HepG2 (cell line): ENCODE results near the gene STX1B. TPM values are rescaled to one million over a fixed set of nuclear protein-coding genes. Genes with fewer than 3 reads are reported as not detected.

Source experiments
- AHR ChIP-seq: IDR thresholded peaks from 2 replicates; pipeline ENCODE4 v1.6.1; 2018; ENCODE audit warnings: missing genetic modification reagents, missing compliant biosample characterization
- ATF6 ChIP-seq: sonication (generic); formaldehyde crosslinking; conservative IDR thresholded peaks from 2 replicates; pipeline ENCODE4 v1.4.0; 2020; ENCODE audit warnings: missing genetic modification reagents
- CREM ChIP-seq, 2 experiments: sonication (generic) in 1 of 2; formaldehyde crosslinking in 1 of 2; IDR thresholded peaks; 2 replicates each; pipeline versions ENCODE4 v1.4.0 to v1.6.1; 2016 to 2020; ENCODE audit warnings: antibody characterized with exemption in 1 of 2, mild to moderate bottlenecking in 1 of 2, missing genetic modification reagents in 1 of 2
- FLYWCH1 ChIP-seq: sonication (generic); formaldehyde crosslinking; IDR thresholded peaks from 2 replicates; pipeline ENCODE4 v1.8.1; 2023; ENCODE audit warnings: mild to moderate bottlenecking, missing genetic modification reagents
- GATAD1 ChIP-seq: IDR thresholded peaks from 2 replicates; pipeline ENCODE4 v1.6.1; 2016; ENCODE audit warnings: missing genetic modification reagents, missing compliant biosample characterization
- RBFOX2 ChIP-seq: fragments of 200-400 bp; formaldehyde crosslinking; IDR thresholded peaks from 2 replicates; pipeline ENCODE4 v1.6.1; 2017; ENCODE audit warnings: low read depth, mild to moderate bottlenecking, low read length
- SOX6 ChIP-seq, 2 experiments: fragments of 450-650 bp in 1 of 2; sonication (generic) in 1 of 2; formaldehyde crosslinking in 1 of 2; IDR thresholded peaks; 2 replicates each; pipeline versions ENCODE4 v1.4.0 to v1.6.1; 2017 to 2020; ENCODE audit warnings: antibody characterized with exemption in 1 of 2, mild to moderate bottlenecking in 1 of 2, missing genetic modification reagents in 1 of 2
- ZBTB33 ChIP-seq: sonication (generic); formaldehyde crosslinking; IDR thresholded peaks from 2 replicates; pipeline ENCODE4 v1.4.0; 2020; ENCODE audit warnings: missing genetic modification reagents
- ZBTB7A ChIP-seq: sonication (generic); formaldehyde crosslinking; IDR thresholded peaks from 2 replicates; pipeline ENCODE4 v1.8.0; 2022; ENCODE audit warnings: mild to moderate bottlenecking, missing genetic modification reagents
- ZFP37 ChIP-seq: sonication (generic); formaldehyde crosslinking; IDR thresholded peaks from 2 replicates; pipeline ENCODE4 v1.4.0; 2020; ENCODE audit warnings: missing genetic modification reagents, borderline replicate concordance
- ZNF142 ChIP-seq: sonication (generic); formaldehyde crosslinking; IDR thresholded peaks from 2 replicates; pipeline ENCODE4 v1.4.0; 2020; ENCODE audit warnings: missing genetic modification reagents
- ZNF180 ChIP-seq: sonication (generic); formaldehyde crosslinking; IDR thresholded peaks from 2 replicates; pipeline ENCODE4 v1.4.0; 2020; ENCODE audit warnings: low read depth, missing genetic modification reagents, borderline replicate concordance
- ZNF616 ChIP-seq: sonication (generic); formaldehyde crosslinking; IDR thresholded peaks from 2 replicates; pipeline ENCODE4 v1.5.0; 2020; ENCODE audit warnings: low read depth, mild to moderate bottlenecking, missing genetic modification reagents
- ZNF644 ChIP-seq: IDR thresholded peaks from 2 replicates; pipeline ENCODE4 v1.6.1; 2016; ENCODE audit warnings: low read depth
- polyA plus RNA-seq, 8 experiments: library from polyadenylated mRNA; depleted of rRNA in 3 of 8; stranded (reverse) in 7 of 8; unstranded in 1 of 8; fragments of >200 nt; fragmentation: Illumina TruSeq in 4 of 8; extraction: Trizol in 4 of 8; gene quantifications; 2 replicates each; pipeline versions ENCODE4 v1.2.1 to v1.2.3, GENCODE V29; 2011 to 2016; ENCODE audit warnings: low read depth in 4 of 8, missing spikeins in 1 of 8, mixed read lengths in 1 of 8; ENCODE audit not compliant: insufficient read depth in 1 of 8
- total RNA-seq, 5 experiments: library from RNA; depleted of rRNA; stranded (reverse); fragments of >200 nt; fragmentation: Illumina TruSeq; extraction: Trizol; gene quantifications; 2 replicates each; pipeline ENCODE4 v1.2.3, GENCODE V29; 2016; ENCODE audit warnings: low read depth in 1 of 5

Gene STX1B
- total and polyA plus RNA-seq, 2 of the 13 experiments (the other 11 are each of a cell fraction or from before 2014, with no cell fraction given): 2.1 to 3.0 TPM

- TF ChIP-seq ZNF616 (CRISPR knock-in tag) (peak; percentile 65; the same call in 1 of the 2 replicates), ZNF644 (CRISPR knock-in tag) (no peak), RBFOX2 (no peak; the same call in 1 of the 2 replicates), SOX6 (IDR thresholded peaks at IDR 0.05) (no peak), SOX6 (CRISPR knock-in tag; IDR thresholded peaks at IDR 0.05) (no peak; the same call in 1 of the 2 replicates), GATAD1 (CRISPR knock-in tag) (peak; percentile 67; the same call in 1 of the 2 replicates), ATF6 (CRISPR knock-in tag) (no peak), ZBTB33 (peak; percentile 97), AHR (CRISPR knock-in tag) (no peak; the same call in 1 of the 2 replicates), CREM (IDR thresholded peaks at IDR 0.05) (no peak), CREM (CRISPR knock-in tag; IDR thresholded peaks at IDR 0.05) (no peak), ZFP37 (CRISPR knock-in tag) (0 out of 2 replicates have a peak, but pooled peaks have one; percentile 8), ZNF142 (CRISPR knock-in tag) (peak; percentile 26; the same call in 1 of the 2 replicates), ZNF180 (CRISPR knock-in tag) (0 out of 2 replicates have a peak, but pooled peaks have one; percentile 22), FLYWCH1 (no peak), ZBTB7A (CRISPR knock-in tag) (no peak)
These were observed 24.9 kb downstream of the STX1B start (continued) for GRCh38 chr16:30985401-30986128.
